Suprapubic skin (tissue), 4 donors: ENCODE measurements around the gene RGS6.
"Not testable (repeated sequence)": the region's sequence is repeated elsewhere in the genome, so short reads cannot be mapped to it uniquely, and the experiment has no call there.

ENCODE experiments used
- CTCF ChIP-seq, 2 donors: fragments of 200-600 bp in 1 of 2; fragments of 450-650 bp in 1 of 2; sonication (generic) in 1 of 2; IDR thresholded peaks; one replicate each; pipeline ENCODE4 v1.5.1; 2016 to 2019; ENCODE audit warnings: antibody characterized with exemption in 2 of 2, mild to moderate bottlenecking in 1 of 2, moderate library complexity in 1 of 2
- EP300 ChIP-seq: sonication (generic); formaldehyde crosslinking; IDR thresholded peaks from one replicate; pipeline ENCODE4 v1.6.1; 2017; ENCODE audit warnings: antibody characterized with exemption
- POLR2AphosphoS5 ChIP-seq, 3 donors: sonication (generic); formaldehyde crosslinking; IDR thresholded peaks; one replicate each; pipeline ENCODE4 v1.6.1; 2017; ENCODE audit warnings: antibody characterized with exemption in 3 of 3

GRCh38 chr14:71938273-71938672, 6.0 kb downstream of the RGS6 start:
- TF ChIP-seq CTCF (IDR thresholded peaks at IDR 0.05); EP300; POLR2AphosphoS5 (IDR thresholded peaks at IDR 0.05): not testable (repeated sequence)
